DND-41 (cell line): Measurements from ENCODE around the gene TRAPPC10.
"Not testable (repeated sequence)": the region's sequence is repeated elsewhere in the genome, so short reads cannot be mapped to it uniquely, and the experiment has no call there.

ENCODE experiments used
- EZH2 ChIP-seq: IDR thresholded peaks from 3 replicates; pipeline ENCODE4 v1.6.1; 2012; ENCODE audit warnings: borderline replicate concordance, low read depth, mild to moderate bottlenecking, moderate library complexity, low read length, inconsistent platforms; ENCODE audit not compliant: severe bottlenecking
- TF ChIP-seq, protein P1 (sequence below): IDR thresholded peaks from 2 replicates; pipeline ENCODE4 v1.5.1; 2012; ENCODE audit warnings: borderline replicate concordance, low read length, moderate library complexity, mild to moderate bottlenecking; ENCODE audit not compliant: poor library complexity, severe bottlenecking; ENCODE audit errors: extremely low read depth

DNA sequence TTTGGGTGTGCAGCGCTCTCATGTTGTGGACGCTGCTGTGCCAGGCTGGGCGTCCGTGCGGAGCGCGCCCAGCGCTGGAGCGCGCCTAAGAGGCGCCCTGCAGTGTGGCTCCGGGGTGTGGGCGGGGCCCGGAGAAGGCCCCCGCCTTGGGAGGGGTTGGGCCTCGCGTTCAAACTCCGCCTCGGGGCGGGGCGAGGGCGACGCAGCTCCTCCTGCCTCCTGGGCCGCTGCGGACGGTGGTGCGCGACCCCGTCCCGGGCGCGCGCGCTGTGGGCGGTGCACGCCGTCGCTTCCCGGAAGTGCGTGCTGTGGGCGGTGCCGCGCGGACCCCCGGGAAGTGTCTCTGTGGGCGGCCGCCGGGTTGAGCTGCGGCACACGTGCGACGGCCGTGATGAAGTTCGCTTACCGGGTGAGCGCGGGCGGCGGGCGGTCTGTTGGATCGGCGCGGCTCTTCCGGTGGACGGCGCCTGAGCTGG, 95.0 kb downstream of the TRAPPC10 start, which contains the start of gene PWP2:
- TF ChIP-seq, protein P1, sequence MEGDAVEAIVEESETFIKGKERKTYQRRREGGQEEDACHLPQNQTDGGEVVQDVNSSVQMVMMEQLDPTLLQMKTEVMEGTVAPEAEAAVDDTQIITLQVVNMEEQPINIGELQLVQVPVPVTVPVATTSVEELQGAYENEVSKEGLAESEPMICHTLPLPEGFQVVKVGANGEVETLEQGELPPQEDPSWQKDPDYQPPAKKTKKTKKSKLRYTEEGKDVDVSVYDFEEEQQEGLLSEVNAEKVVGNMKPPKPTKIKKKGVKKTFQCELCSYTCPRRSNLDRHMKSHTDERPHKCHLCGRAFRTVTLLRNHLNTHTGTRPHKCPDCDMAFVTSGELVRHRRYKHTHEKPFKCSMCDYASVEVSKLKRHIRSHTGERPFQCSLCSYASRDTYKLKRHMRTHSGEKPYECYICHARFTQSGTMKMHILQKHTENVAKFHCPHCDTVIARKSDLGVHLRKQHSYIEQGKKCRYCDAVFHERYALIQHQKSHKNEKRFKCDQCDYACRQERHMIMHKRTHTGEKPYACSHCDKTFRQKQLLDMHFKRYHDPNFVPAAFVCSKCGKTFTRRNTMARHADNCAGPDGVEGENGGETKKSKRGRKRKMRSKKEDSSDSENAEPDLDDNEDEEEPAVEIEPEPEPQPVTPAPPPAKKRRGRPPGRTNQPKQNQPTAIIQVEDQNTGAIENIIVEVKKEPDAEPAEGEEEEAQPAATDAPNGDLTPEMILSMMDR = not testable (repeated sequence)
- TF ChIP-seq EZH2 = not testable (repeated sequence)
